Heart left ventricle (tissue), 16 donors: ENCODE data around the gene VPS39. TPM values are rescaled to one million over a fixed set of nuclear protein-coding genes. Genes with fewer than 3 reads are reported as not detected.

Source experiments
- ATAC-seq, 4 donors: fragments of 200-7000 bp; cut with Tn5 transposase; one replicate each; pipeline ENCODE4 v1.9.1; 2020 to 2022; ENCODE audit warnings: moderate library complexity in 4 of 4, mild to moderate bottlenecking in 3 of 4, moderate number of reproducible peaks in 1 of 4
- DNase-seq, 5 donors: peaks; one replicate each; pipeline ENCODE4 v3.0.0-alpha.2; 2020
- H3K27ac ChIP-seq, 12 donors: fragments of 200-600 bp; sonication (generic) in 4 of 12; one replicate each; pipeline versions ENCODE4 v1.5.0 to v1.8.0; 2016 to 2022; ENCODE audit warnings: mild to moderate bottlenecking in 2 of 12
- H3K27me3 ChIP-seq, 9 donors: fragments of 200-600 bp; sonication (generic) in 2 of 9; one replicate each; pipeline versions ENCODE4 v1.5.1 to v1.8.0; 2016 to 2022; ENCODE audit warnings: mild to moderate bottlenecking in 3 of 9
- H3K36me3 ChIP-seq, 9 donors: fragments of 200-600 bp; sonication (generic) in 2 of 9; one replicate each; pipeline versions ENCODE4 v1.5.0 to v1.8.0; 2018 to 2022; ENCODE audit warnings: mild to moderate bottlenecking in 2 of 9
- H3K4me1 ChIP-seq, 12 donors: fragments of 200-600 bp; sonication (generic) in 4 of 12; one replicate each; pipeline versions ENCODE4 v1.5.0 to v1.8.0; 2016 to 2022; ENCODE audit warnings: mild to moderate bottlenecking in 3 of 12
- H3K4me3 ChIP-seq, 12 donors: fragments of 200-600 bp; sonication (generic) in 4 of 12; one replicate each; pipeline versions ENCODE4 v1.5.0 to v1.8.0; 2017 to 2022; ENCODE audit warnings: mild to moderate bottlenecking in 9 of 12, moderate library complexity in 4 of 12
- H3K9me3 ChIP-seq, 12 donors: fragments of 200-600 bp; sonication (generic) in 4 of 12; one replicate each; pipeline versions ENCODE4 v1.5.0 to v1.8.0; 2016 to 2022; ENCODE audit warnings: mild to moderate bottlenecking in 1 of 12
- CTCF ChIP-seq, 12 donors: fragments of 200-600 bp; sonication (generic) in 4 of 12; IDR thresholded peaks; one replicate each; pipeline versions ENCODE4 v1.5.0 to v1.8.0; 2018 to 2022; ENCODE audit warnings: antibody characterized with exemption in 12 of 12, mild to moderate bottlenecking in 5 of 12
- POLR2A ChIP-seq, 2 donors: fragments of 450-650 bp; IDR thresholded peaks; one replicate each; pipeline ENCODE4 v1.6.1; 2017; ENCODE audit warnings: antibody characterized with exemption in 2 of 2, mild to moderate bottlenecking in 2 of 2, moderate library complexity in 2 of 2
- WGBS, 4 donors: extraction: QIAGEN DNeasy Blood & Tissue Kit in 2 of 4; methylation state at CpG; one replicate each; pipeline versions ENCODE4 v1.1.5 to v1.1.7; 2013 to 2018; 5-methylcytosine and 5-hydroxymethylcytosine counted together
- intact Hi-C, 10 donors: fragments of 100-400 bp; cut with DNase I; formaldehyde crosslinking; loops; one replicate each; pipeline versions ENCODE4 v1.11.1 to v1.14.2; 2022
- polyA plus RNA-seq, 2 donors: library from polyadenylated mRNA; stranded (reverse); fragments of 200-250 nt; gene quantifications; one replicate each; pipeline ENCODE4 v1.2.3, GENCODE V29; 2013
- total RNA-seq, 9 donors: library from RNA; depleted of rRNA in 2 of 9; stranded (reverse); fragments of >200 nt in 2 of 9; fragmentation: NEBNext Ultra II Directional in 3 of 9; extraction: Animal tissue kit (Norgen Biotek cat#: 25700) in 3 of 9; gene quantifications; one replicate each; pipeline versions ENCODE4 v1.1.0 to v1.2.4, GENCODE V29; 2016 to 2023
- donor health status: ischemic (EF 13 %, LVEDD 7.1; RV severe dilation, severe dysfunction).
- donor health status: healthy with polysubstance abuse.
- donor health status: DM: no; HTN: yes; CAD: no.
- donor health status: DM: no; HTN: no; CAD: no.
- donor health status: ischemic (EF 25% LVEDD 6.9; RV normal size, moderate dysfunction).
- donor health status: ischemic (EF 25% LVEDD 5.7; RV mildly dilated, moderate dysfunction).
- donor health status: healthy.
- donor health status: DM: yes; HTN: yes; CAD: no.
- donor health status: ischemic (EF 35%, LVEDD 5.7; RV mildly dilated, moderate dysfunction).
- donor health status: nonischemic (EF 11% LVEDD 7.7; RV severe dilation, severe dysfunction).
- donor health status: DM: yes; HTN: yes; CAD: no.
- donor health status: PGD.
- donor health status: ischemic (EF 29% LVEDD 5.4; RV normal size, mild dysfunction).
- donor health status: nonischemic (EF 23%, LVEDD 6.1; RV moderate dilation, normal function).

Gene VPS39
- total and polyA plus RNA-seq, 11 donors, result 33.8 to 59.9 (median 48.0) TPM

GRCh38 chr15:42137461-42138261 lies 70.4 kb downstream of the VPS39 start:
- DNase-seq (no peak), ATAC-seq (peak in 1 of 4 donors; percentile 45)
- Histone ChIP-seq H3K27ac (no peak overlapping the region), H3K36me3 (no peaks in the 10 kb centered on the region), H3K4me1 (no peaks in the 10 kb centered on the region), H3K9me3 (no peaks in the 10 kb centered on the region), H3K27me3 (no peaks in the 10 kb centered on the region), H3K4me3 (no peak overlapping the region)
- WGBS, 4 donors, result 48 to 49% (median 48%) methylated on average over 11 of the region's 11 CpGs
- intact Hi-C loops, result loop anchor here (1.0 to 10.0 kb wide), 7 partner anchors 70 to 153 kb away; no protein-coding TSS in a partner anchor
- TF ChIP-seq CTCF (IDR thresholded peaks at IDR 0.05) (peak; percentile 13 to 66 (median 51)), POLR2A (IDR thresholded peaks at IDR 0.05) (no peak)

GRCh38 chr15:42136513-42136912 lies 71.6 kb downstream of the VPS39 start:
- Histone ChIP-seq H3K36me3 (no peaks in the 10 kb centered on the region), H3K4me1 (no peaks in the 10 kb centered on the region), H3K27ac (no peak overlapping the region), H3K9me3 (no peaks in the 10 kb centered on the region), H3K27me3 (no peaks in the 10 kb centered on the region), H3K4me3 (no peak overlapping the region)
- DNase-seq (no peak), ATAC-seq (no peak)
- no peak for TF ChIP-seq POLR2A (IDR thresholded peaks at IDR 0.05)
- no peak for TF ChIP-seq CTCF (IDR thresholded peaks at IDR 0.05)
- WGBS, 4 donors, result 87 to 90% (median 88%) methylated on average over 11 of the region's 11 CpGs
- intact Hi-C loops, result loop anchor here in 8 of 10 donors (2.0 to 10.0 kb wide), 6 partner anchors 69 to 152 kb away; no protein-coding TSS in a partner anchor

GRCh38 chr15:42135351-42135750 lies 72.8 kb downstream of the VPS39 start:
- no peak for ATAC-seq
- DNase-seq, result no peak

More at GRCh38 chr15:42135351-42135750, 72.8 kb downstream of the VPS39 start:
- no peaks in the 10 kb centered on the region for H3K27me3 ChIP-seq
- no peak overlapping the region for H3K4me3 ChIP-seq
- H3K4me1 ChIP-seq, result no peaks in the 10 kb centered on the region
- no peaks in the 10 kb centered on the region for H3K36me3 ChIP-seq
- intact Hi-C loops, result loop anchor here in 8 of 10 donors (2.0 to 10.0 kb wide), 5 partner anchors 68 to 151 kb away; no protein-coding TSS in a partner anchor
- WGBS, 4 donors, result 71 to 84% (median 80%) methylated on average over 1 of the region's 1 CpG
- no peaks in the 10 kb centered on the region for H3K9me3 ChIP-seq
- no peak overlapping the region for H3K27ac ChIP-seq
- TF ChIP-seq POLR2A (IDR thresholded peaks at IDR 0.05) (no peak), CTCF (IDR thresholded peaks at IDR 0.05) (no peak)
